Suprapubic skin (tissue), 4 donors: ENCODE results near the gene PTK6. TPM values are rescaled to one million over a fixed set of nuclear protein-coding genes. Genes with fewer than 3 reads are reported as not detected.

Experiments
- DNase-seq, 2 donors: peaks; one replicate each; pipeline ENCODE4 v3.0.0-alpha.2; 2019; ENCODE audit warnings: low spot score in 2 of 2
- H3K27ac ChIP-seq: fragments of 200-600 bp; sonication (generic); one replicate; pipeline ENCODE4 v1.5.1; 2019
- H3K27me3 ChIP-seq: fragments of 200-600 bp; sonication (generic); one replicate; pipeline ENCODE4 v1.5.1; 2019
- H3K36me3 ChIP-seq: fragments of 200-600 bp; sonication (generic); one replicate; pipeline ENCODE4 v1.5.1; 2019
- H3K4me1 ChIP-seq: fragments of 200-600 bp; sonication (generic); one replicate; pipeline ENCODE4 v1.5.1; 2019
- H3K4me3 ChIP-seq: fragments of 200-600 bp; sonication (generic); one replicate; pipeline ENCODE4 v1.5.1; 2019; ENCODE audit warnings: mild to moderate bottlenecking
- H3K9me3 ChIP-seq: fragments of 200-600 bp; sonication (generic); one replicate; pipeline ENCODE4 v1.5.1; 2019
- EP300 ChIP-seq: sonication (generic); formaldehyde crosslinking; IDR thresholded peaks from one replicate; pipeline ENCODE4 v1.6.1; 2017; ENCODE audit warnings: antibody characterized with exemption
- POLR2A ChIP-seq, 2 donors: fragments of 450-650 bp; IDR thresholded peaks; one replicate each; pipeline ENCODE4 v1.6.1; 2017; ENCODE audit warnings: antibody characterized with exemption in 2 of 2, mild to moderate bottlenecking in 2 of 2, moderate library complexity in 2 of 2
- POLR2AphosphoS5 ChIP-seq, 3 donors: sonication (generic); formaldehyde crosslinking; IDR thresholded peaks; one replicate each; pipeline ENCODE4 v1.6.1; 2017; ENCODE audit warnings: antibody characterized with exemption in 3 of 3
- WGBS: methylation state at CpG from one replicate; pipeline ENCODE4 v1.1.5; 2018; 5-methylcytosine and 5-hydroxymethylcytosine counted together
- total RNA-seq, 4 donors: library from RNA; depleted of rRNA; stranded (reverse); fragments of >200 nt; gene quantifications; one replicate each; pipeline ENCODE4 v1.1.0, GENCODE V29; 2016
- TF ChIP-seq, protein P1 (sequence below), 2 donors: fragments of 200-600 bp in 1 of 2; fragments of 450-650 bp in 1 of 2; sonication (generic) in 1 of 2; IDR thresholded peaks; one replicate each; pipeline ENCODE4 v1.5.1; 2016 to 2019; ENCODE audit warnings: antibody characterized with exemption in 2 of 2, mild to moderate bottlenecking in 1 of 2, moderate library complexity in 1 of 2

The PTK6 gene
- total RNA-seq, 4 donors from 2014 or later: 58.0 to 70.6 (median 65.6) TPM

DNA sequence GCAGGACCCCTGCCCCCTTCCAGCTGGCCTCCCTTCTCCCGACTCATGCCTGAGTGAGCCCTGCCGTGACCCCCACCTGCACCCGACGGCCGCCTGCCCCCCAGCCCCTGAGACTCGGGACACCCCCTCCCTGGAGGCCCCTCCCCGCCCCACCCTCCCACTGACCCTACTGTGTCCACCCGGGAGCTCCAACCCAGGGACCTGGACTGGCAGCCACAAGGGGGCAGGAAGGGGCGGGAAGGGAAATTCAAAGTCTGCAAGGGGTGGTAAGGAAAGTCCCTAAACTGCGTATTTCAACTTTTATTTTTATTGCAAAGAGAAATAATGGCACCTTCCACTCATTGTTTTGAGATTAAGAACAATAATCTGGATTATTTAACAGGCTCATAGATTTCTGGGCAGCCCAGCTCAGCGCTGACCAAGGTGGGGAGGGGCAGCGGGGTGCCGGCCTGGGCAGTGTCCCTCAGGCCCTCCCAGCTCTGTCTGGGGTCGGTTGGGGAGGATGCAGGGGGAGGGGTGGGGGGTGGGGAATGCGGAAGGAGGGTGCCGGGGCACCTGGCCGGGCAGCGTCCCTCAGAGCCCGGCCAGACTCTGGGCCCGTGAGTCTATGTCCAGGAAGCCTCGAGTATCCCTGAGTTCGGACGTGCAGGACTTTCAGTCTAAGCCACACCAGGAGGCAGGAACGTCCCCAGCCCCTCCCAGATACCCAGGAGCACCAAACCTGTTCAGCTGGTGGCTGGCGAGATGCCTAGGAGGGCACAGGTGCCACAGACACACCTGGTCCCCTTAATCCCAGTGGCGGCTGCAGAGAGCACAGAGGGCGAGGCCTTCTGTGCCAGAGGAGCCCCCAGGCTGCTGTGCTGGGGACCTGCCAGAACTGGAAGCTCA is 1.3 kb upstream of the PTK6 start:
- peak overlapping the region; percentile 87 for H3K27ac ChIP-seq
- WGBS: 35% methylated on average over 10 of the region's 27 CpGs
- no peaks in the 10 kb centered on the region for H3K9me3 ChIP-seq
- DNase-seq: no peak
- peaks cover 92% of the 10 kb centered on the region for H3K4me1 ChIP-seq
- peak overlapping the region; percentile 49 for H3K4me3 ChIP-seq
- H3K36me3 ChIP-seq: no peaks in the 10 kb centered on the region
- TF ChIP-seq, protein P1, sequence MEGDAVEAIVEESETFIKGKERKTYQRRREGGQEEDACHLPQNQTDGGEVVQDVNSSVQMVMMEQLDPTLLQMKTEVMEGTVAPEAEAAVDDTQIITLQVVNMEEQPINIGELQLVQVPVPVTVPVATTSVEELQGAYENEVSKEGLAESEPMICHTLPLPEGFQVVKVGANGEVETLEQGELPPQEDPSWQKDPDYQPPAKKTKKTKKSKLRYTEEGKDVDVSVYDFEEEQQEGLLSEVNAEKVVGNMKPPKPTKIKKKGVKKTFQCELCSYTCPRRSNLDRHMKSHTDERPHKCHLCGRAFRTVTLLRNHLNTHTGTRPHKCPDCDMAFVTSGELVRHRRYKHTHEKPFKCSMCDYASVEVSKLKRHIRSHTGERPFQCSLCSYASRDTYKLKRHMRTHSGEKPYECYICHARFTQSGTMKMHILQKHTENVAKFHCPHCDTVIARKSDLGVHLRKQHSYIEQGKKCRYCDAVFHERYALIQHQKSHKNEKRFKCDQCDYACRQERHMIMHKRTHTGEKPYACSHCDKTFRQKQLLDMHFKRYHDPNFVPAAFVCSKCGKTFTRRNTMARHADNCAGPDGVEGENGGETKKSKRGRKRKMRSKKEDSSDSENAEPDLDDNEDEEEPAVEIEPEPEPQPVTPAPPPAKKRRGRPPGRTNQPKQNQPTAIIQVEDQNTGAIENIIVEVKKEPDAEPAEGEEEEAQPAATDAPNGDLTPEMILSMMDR (IDR thresholded peaks at IDR 0.05): no peak
- TF ChIP-seq POLR2A (IDR thresholded peaks at IDR 0.05) (no peak), POLR2AphosphoS5 (IDR thresholded peaks at IDR 0.05) (no peak), EP300 (no peak)
- H3K27me3 ChIP-seq: peaks cover 7% of the 10 kb centered on the region

DNA sequence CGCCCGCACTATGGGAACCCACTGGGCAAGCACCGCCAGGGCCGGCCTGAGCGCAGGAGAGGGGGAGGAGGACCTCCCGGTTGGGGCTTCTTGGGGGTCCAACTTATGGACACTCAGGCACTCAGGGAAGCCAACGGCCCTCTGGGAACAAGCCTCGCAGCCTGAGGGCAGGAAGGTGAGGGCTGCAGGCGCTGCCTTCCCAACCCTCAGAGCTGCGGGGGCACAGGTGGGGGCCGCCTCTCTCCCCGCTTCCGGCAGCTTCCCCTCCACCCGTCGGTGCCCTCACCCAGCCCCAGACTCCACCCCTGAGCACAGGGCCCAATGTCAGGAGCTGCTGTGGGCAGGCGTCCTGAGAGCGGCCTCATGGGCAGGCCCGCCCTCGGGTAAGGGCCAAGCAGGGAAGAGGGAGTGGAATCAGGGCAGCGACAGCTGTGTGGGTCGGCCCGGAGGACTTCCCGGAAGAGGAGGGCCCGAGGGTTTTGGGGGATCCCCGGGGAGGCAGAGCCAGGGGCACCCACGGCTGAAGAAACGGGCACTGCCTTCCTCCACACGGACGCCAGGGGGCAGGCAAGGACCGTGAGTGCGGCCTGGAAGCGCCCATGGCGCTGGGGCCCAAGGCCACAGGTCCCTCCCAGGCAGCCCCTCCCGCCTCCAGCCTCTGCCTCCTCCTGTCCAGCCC is 488 bp upstream of the PTK6 start:
- peak overlapping the region; percentile 49 for H3K4me3 ChIP-seq
- no peaks in the 10 kb centered on the region for H3K36me3 ChIP-seq
- peaks cover 91% of the 10 kb centered on the region for H3K4me1 ChIP-seq
- WGBS: 12% methylated on average over 5 of the region's 34 CpGs
- TF ChIP-seq POLR2AphosphoS5 (IDR thresholded peaks at IDR 0.05) (peak in 1 of 3 donors; percentile 88), EP300 (no peak), POLR2A (IDR thresholded peaks at IDR 0.05) (peak in 1 of 2 donors; percentile 16)
- TF ChIP-seq, protein P1 (IDR thresholded peaks at IDR 0.05): peak; percentile 97
- peak overlapping the region; percentile 87 for H3K27ac ChIP-seq
- peaks cover 7% of the 10 kb centered on the region for H3K27me3 ChIP-seq
- DNase-seq: peak; percentile 92 to 94
- no peaks in the 10 kb centered on the region for H3K9me3 ChIP-seq

DNA sequence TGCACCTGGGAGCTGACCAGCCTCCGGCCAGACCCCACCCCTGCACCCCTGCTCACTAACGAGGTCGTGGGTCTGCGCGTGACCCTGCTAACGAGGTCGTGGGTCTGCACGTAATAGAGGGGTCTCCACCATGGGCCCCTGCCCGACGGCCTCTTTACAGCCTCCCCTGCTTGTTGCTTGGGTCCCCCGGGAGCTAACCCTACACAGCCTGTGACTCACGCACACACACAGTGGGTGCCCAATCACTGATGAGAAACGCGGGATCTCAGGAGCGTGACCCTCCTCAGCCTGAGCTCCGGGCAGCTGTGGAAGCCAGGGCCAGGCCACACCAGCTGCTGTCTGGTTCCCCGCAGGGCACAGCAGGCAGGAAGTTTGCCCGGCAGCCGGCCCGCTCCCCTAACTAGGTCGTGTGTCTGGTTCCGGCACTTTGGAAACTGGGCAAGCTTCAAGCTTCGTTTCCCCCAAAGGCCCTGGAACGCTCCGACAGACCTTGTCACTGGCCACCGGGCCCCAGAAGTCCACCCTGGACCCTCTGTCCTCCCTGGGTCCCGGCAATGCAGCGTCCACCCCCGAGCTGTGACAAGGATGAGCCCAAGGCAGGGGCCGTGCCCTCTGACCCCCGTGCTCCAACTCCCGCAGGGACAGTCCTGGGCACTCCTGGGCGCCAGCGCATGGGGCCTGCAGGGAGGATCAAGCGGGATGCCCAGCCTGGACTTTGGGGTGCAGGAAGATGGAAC is 767 bp downstream of the PTK6 start:
- Histone ChIP-seq H3K4me3 (peak overlapping the region; percentile 49), H3K36me3 (no peaks in the 10 kb centered on the region), H3K4me1 (peaks cover 78% of the 10 kb centered on the region), H3K27ac (peak overlapping the region; percentile 87), H3K9me3 (no peaks in the 10 kb centered on the region), H3K27me3 (peaks cover 7% of the 10 kb centered on the region)
- no peak for DNase-seq
- 44% methylated on average over 6 of the region's 35 CpGs for WGBS
- TF ChIP-seq, protein P1 (IDR thresholded peaks at IDR 0.05): no peak
- TF ChIP-seq POLR2AphosphoS5 (IDR thresholded peaks at IDR 0.05): peak in 1 of 3 donors; percentile 41
- TF ChIP-seq POLR2A (IDR thresholded peaks at IDR 0.05): no peak

DNA sequence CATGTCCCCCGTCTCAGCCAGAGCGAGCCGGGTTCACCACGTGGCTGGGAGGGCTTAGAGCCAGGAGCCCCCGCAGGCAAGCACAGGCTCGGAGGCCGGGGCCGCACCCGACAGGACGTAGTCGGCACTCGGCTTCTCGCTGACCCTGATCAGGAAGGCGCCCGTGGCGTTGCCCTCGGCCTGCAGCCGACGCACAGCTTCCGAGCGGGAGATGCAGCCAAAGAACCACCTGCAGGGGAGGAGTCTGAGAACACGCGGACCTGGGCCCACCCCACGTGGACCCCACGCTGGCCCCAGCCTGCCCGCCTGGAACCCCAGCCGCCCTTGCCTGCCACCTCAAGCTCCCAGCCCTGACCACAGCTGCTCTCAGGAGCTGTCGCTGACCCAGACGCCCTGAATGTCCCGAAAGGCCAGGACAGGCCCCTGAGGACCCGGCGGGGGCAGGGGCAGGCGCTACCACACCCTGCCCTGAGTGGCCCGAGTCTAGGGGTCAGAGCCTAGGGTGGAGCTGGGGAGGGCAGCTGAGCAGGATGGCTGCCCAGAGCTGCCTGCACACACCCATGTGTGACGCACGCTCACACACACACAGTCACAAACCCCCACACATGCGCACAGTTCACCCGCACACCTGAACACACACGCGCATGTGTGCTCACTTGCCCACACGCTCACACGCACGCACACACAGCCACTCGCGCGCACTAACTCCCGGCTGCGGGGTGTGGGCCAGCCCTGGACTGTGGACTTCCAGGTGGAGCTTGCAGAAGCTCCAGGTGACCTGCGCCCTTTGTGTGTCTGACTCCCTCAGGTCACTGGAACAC is 2.1 kb downstream of the PTK6 start:
- TF ChIP-seq POLR2A (IDR thresholded peaks at IDR 0.05) (no peak), POLR2AphosphoS5 (IDR thresholded peaks at IDR 0.05) (no peak), EP300 (no peak)
- TF ChIP-seq, protein P1 (IDR thresholded peaks at IDR 0.05): no peak
- Histone ChIP-seq H3K27ac (peak overlapping the region; percentile 80), H3K4me3 (peak overlapping the region; percentile 27), H3K9me3 (no peaks in the 10 kb centered on the region), H3K4me1 (peaks cover 65% of the 10 kb centered on the region), H3K27me3 (peaks cover 7% of the 10 kb centered on the region), H3K36me3 (no peaks in the 10 kb centered on the region)
- no peak for DNase-seq
- 31% methylated on average over 17 of the region's 49 CpGs for WGBS
